ENCODE data around the gene NFIA. TPM values are rescaled to one million over a fixed set of nuclear protein-coding genes. Genes with fewer than 3 reads are reported as not detected.

The NFIA gene
- total and polyA plus RNA-seq, 12 donors, result 15.6 to 109 (median 66.3) TPM

GRCh38 chr1:61310057-61310456 is 227.7 kb downstream of the NFIA start:
- intact Hi-C loops (cut with DNase I), result no loop called here
- no peaks in the 10 kb centered on the region for H3K27me3 ChIP-seq
- H3K27ac ChIP-seq, result no peak overlapping the region
- DNase-seq, result no peak
- H3K4me1 ChIP-seq (replicated peaks in 1 of 2), result no peaks in the 10 kb centered on the region
- TF ChIP-seq CTCF (IDR thresholded peaks at IDR 0.05) (no peak), POLR2A (IDR thresholded peaks at IDR 0.05) (no peak)
- no peak overlapping the region for H3K4me3 ChIP-seq
- 93 to 97% (median 96%) methylated on average over 3 of the region's 3 CpGs for WGBS, 4 donors
- H3K9me3 ChIP-seq (replicated peaks in 1 of 3), result no peaks in the 10 kb centered on the region
- H3K36me3 ChIP-seq (replicated peaks in 1 of 2), result no peaks in the 10 kb centered on the region

GRCh38 chr1:61310538-61310937 is 228.2 kb downstream of the NFIA start:
- Histone ChIP-seq H3K9me3 (replicated peaks in 1 of 3) (no peaks in the 10 kb centered on the region), H3K36me3 (replicated peaks in 1 of 2) (no peaks in the 10 kb centered on the region), H3K27me3 (no peaks in the 10 kb centered on the region), H3K4me3 (no peak overlapping the region), H3K4me1 (replicated peaks in 1 of 2) (no peaks in the 10 kb centered on the region), H3K27ac (no peak overlapping the region)
- intact Hi-C loops (cut with DNase I), result no loop called here
- DNase-seq, result no peak
- WGBS, 4 donors, result 92 to 96% (median 95%) methylated on average over 4 of the region's 4 CpGs
- TF ChIP-seq CTCF (IDR thresholded peaks at IDR 0.05), result no peak

GRCh38 chr1:61313906-61314422 is 231.6 kb downstream of the NFIA start:
- TF ChIP-seq POLR2A (IDR thresholded peaks at IDR 0.05) (no peak), CTCF (IDR thresholded peaks at IDR 0.05) (no peak)
- H3K4me1 ChIP-seq (replicated peaks in 1 of 2), result peaks cover 4 to 12% of the 10 kb centered on the region in 2 donors
- intact Hi-C loops (cut with DNase I), result no loop called here
- no peak for DNase-seq
- WGBS, 4 donors, result 82 to 95% (median 88%) methylated on average over 2 of the region's 2 CpGs
- H3K9me3 ChIP-seq (replicated peaks in 1 of 3), result no peaks in the 10 kb centered on the region
- H3K27ac ChIP-seq, result no peak overlapping the region
- H3K27me3 ChIP-seq, result no peaks in the 10 kb centered on the region
- H3K4me3 ChIP-seq, result no peak overlapping the region
- no peaks in the 10 kb centered on the region for H3K36me3 ChIP-seq (replicated peaks in 1 of 2)

GRCh38 chr1:61315011-61315410 is 232.7 kb downstream of the NFIA start:
- no peak overlapping the region for H3K27ac ChIP-seq
- TF ChIP-seq CTCF (IDR thresholded peaks at IDR 0.05), result no peak
- peaks cover 4 to 17% of the 10 kb centered on the region in 2 donors for H3K4me1 ChIP-seq (replicated peaks in 1 of 2)
- no peaks in the 10 kb centered on the region for H3K27me3 ChIP-seq
- H3K4me3 ChIP-seq, result no peak overlapping the region
- H3K36me3 ChIP-seq (replicated peaks in 1 of 2), result no peaks in the 10 kb centered on the region
- WGBS, 4 donors, result 88 to 91% (median 90%) methylated on average over 4 of the region's 4 CpGs
- intact Hi-C loops (cut with DNase I), result no loop called here
- no peaks in the 10 kb centered on the region for H3K9me3 ChIP-seq (replicated peaks in 1 of 3)
- no peak for DNase-seq
